GM18499 (cell line): ENCODE results near the gene ACOX2.
"Not testable (repeated sequence)": the region's sequence is repeated elsewhere in the genome, so short reads cannot be mapped to it uniquely, and the experiment has no call there.

Experiments
- ATAC-seq: cut with Tn5 transposase; IDR thresholded peaks from one replicate; pipeline ENCODE4 v1.9.1; 2021; ENCODE audit warnings: moderate number of reproducible peaks; ENCODE audit not compliant: insufficient read depth, unreplicated experiment

The ACOX2 gene

GRCh38 chr3:58535531-58536500 lies 1.2 kb downstream of the ACOX2 start:
- no peak for ATAC-seq

DNA sequence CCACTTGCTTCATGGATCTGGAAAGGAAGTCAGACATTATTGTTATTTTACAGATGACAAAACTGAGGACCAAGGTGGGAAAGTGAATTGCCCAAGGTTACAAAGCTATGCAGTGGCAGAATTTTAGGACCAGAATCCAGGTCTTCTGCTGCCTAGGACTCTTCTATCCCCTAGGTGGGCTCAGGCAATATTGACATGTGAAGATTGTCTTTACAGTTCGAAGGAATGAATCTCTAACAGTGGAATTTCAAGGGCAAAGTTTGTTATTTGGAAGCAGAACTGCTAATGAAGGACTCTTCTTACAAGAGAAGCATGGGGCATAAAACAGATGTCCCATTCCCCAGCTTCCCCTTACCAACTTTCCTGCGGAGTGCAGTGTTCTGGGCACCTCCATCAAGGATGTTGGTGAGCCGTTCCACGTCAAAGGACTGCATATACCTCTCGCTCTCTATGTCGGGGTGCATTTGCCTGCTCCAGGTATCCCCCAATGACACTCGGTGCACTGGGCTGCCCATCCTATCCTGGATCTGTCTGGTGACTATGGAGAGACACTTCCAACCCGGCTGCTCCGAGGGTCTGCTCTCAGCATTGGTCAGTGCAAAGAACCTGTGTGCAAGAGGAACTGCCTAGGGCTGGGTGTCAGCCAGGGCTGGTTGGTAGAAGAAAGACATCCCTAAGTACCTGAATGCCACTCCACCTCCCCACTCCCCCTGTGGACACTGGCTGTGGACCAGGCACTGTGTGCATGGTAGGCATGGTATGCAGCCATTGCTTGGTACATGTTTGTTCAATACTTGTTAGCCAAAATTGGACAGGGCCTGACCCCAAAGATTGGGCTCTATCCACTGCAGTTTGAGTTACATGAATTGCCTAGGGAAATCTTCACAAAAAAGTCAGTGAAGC lies 2.1 kb downstream of the ACOX2 start:
- ATAC-seq = no peak

- ATAC-seq = no peak
Observed at GRCh38 chr3:58532794-58533220, 4.2 kb downstream of the ACOX2 start.

- no peak for ATAC-seq
Observed at GRCh38 chr3:58531956-58532355, 5.0 kb downstream of the ACOX2 start.

GRCh38 chr3:58531555-58531954 lies 5.4 kb downstream of the ACOX2 start:
- ATAC-seq = no peak

DNA sequence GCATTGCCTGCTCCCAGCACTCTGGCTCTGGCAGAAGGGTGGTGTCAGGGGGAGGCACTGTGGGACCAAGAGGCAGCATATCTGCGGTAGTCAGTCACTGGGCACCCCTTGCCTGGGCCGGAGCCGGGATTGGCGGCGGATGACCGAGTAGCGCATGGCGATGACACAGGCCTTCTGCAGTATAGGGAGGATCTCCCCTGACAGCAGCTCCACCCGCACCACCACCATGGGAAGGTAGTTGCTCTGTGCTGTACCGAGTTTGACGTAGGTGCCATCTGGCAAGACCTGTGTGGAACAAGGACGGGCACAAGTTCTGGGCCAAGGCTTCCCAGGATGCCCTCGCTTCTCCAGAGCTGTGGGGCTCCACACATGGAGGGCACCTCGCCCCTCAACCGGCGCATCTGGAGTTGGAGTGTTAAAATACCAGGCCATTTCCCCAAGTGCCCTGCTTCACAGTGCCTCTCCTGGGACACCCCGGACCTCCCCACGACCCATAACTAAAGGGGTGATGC lies 6.6 kb downstream of the ACOX2 start:
- no peak for ATAC-seq

- ATAC-seq = no peak
Observed at GRCh38 chr3:58529516-58530353, 7.3 kb downstream of the ACOX2 start.

GRCh38 chr3:58528629-58529028 lies 8.4 kb downstream of the ACOX2 start:
- no peak for ATAC-seq

DNA sequence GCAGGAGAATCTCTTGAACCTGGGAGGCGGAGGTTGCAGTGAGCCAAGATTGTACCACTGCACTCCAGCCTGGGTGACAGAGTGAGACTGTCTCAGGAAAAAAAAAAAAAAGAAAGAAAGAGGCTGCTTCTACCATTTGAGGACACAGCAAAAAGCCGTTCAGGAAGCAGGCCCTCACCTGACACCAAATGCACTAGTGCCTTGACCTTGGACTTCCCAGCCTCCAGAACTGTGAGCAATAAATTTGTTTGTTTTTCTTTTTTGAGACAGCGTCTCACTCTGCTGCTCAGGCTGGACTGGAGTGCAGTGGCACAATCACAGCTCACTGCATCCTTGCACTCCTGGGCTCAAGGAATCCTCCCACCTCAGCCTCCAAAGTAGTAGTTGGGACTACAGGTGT lies 9.6 kb downstream of the ACOX2 start:
- ATAC-seq = not testable (repeated sequence)

GRCh38 chr3:58526515-58526957 lies 10.5 kb downstream of the ACOX2 start:
- ATAC-seq = no peak

DNA sequence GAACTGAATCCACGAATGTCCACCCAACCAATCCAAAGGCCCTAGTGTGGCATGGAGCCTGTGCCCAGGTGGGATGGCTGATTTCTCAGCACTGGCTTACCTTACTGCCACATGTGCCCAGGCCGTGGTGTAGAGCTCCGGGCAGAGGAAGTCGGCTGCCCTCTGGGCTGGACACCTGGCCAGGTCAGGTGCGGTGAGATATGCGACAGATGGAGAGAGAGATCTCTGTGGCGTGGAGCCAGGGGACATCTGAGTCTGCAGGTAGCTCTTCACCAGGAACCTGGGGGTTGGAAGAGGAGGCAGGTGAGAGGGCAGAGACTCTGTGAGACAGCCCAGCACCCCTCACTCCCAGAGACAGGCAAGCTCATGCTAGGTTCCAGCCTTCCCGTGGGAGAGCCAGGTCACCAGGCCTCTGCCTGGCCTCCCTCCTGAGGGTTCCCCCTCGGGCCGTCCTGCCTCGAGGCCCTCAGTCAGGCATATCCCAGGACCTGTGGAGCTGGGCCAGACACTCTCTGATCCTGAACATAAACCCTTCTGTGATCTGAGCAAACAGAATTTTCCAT lies 12.6 kb downstream of the ACOX2 start:
- ATAC-seq = no peak

DNA sequence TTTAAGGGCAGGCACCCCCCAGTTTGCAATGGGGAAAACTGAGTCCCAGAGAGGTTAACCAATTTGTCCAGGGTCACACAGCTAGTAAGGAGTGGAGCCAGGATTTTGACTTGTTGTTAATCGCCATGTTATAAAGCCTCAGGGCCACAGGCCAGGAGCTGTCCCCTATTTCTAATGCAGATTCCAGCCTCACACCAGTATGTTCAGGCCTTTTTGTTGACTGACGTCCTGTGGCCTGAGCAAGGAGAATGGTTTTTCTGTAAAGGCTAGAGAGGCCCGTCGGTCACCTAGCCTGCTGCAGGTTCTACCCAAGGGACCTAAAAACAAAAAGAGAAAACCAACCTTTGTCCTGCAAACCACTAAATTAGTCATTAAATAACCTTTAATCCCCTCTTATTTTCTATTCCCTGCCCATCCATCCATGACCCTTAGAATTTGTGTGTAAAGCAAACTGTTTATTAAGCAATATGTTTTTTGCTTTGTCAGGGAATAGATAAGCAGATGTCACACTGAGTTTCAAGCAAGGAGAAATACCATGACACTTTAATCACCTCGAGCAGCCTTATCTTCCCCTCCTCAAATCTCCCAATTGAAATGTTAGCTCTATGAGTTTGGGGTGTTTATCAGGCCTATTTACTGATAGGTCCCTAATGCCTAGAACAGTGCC lies 14.1 kb downstream of the ACOX2 start:
- no peak for ATAC-seq

GRCh38 chr3:58521917-58522631 lies 14.9 kb downstream of the ACOX2 start:
- no peak for ATAC-seq

GRCh38 chr3:58521336-58521670 lies 15.7 kb downstream of the ACOX2 start:
- no peak for ATAC-seq

- no peak for ATAC-seq
Observed at GRCh38 chr3:58520403-58521335, 16.3 kb downstream of the ACOX2 start.

- ATAC-seq = no peak
Observed at GRCh38 chr3:58519668-58520402, 17.2 kb downstream of the ACOX2 start.

GRCh38 chr3:58518291-58518789 lies 18.6 kb downstream of the ACOX2 start:
- ATAC-seq = no peak
